Activated T-cell treated with anti-CD3 and anti-CD28 coated beads for 24 hours (primary cell): ENCODE results near the gene C11orf87.

Source experiments
- DNase-seq: peaks from one replicate; pipeline ENCODE4 v3.0.0-alpha.2; 2020; ENCODE audit warnings: low read depth

C11orf87 gene

DNA sequence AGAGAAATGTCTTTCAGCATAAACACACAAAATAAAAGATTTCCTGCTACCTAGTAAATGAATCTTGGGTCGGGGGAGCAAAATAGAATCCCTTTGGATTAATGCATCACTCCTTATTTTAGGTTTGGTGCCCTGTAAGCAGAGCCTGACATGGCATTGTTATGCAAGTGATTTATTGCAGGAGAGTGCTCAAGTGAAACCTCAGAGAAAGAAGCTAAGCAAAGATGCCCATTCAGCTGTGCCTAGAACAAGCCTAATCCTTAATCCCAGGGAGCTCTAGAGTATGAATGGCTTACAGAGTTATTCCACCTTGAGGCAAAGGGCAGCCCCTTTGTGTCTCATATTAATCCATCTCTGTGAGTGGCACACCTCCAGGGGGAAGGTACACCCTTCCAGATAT, 21.1 kb downstream of the C11orf87 start:
- DNase-seq, result no peak

DNA sequence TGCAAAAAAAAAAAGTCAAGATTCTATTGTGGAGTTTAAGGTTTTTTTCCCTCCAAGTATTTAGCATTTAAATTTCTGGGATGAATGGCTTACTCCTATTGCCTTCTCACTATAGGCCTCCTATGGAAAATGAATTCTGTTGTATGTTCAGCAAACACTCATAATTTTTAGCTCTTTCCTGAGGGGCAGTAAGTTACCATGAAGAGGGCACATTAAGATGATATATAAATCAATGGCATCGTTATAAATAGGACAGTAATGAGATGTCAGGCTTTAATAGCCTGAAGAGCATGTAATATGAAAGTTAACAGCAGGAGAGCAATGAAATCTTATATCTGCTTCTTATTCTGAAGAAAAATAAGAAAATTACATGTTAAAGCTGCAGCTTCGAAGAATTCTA, 32.9 kb downstream of the C11orf87 start:
- no peak for DNase-seq
